GM21367 (cell line): ENCODE results near the gene FAM209B.
"Not testable (repeated sequence)": the region's sequence is repeated elsewhere in the genome, so short reads cannot be mapped to it uniquely, and the experiment has no call there.

Experiments
- ATAC-seq: cut with Tn5 transposase; IDR thresholded peaks from one replicate; pipeline ENCODE4 v1.9.1; 2021; ENCODE audit not compliant: unreplicated experiment

The FAM209B gene

GRCh38 chr20:56532946-56533345 lies at the start of gene FAM209B:
Gene FAM209B, plus strand, starts transcription at chr20:56533246. Its CDS starts 96 bp downstream, at chr20:56533342.
- ATAC-seq, result not testable (repeated sequence)

DNA sequence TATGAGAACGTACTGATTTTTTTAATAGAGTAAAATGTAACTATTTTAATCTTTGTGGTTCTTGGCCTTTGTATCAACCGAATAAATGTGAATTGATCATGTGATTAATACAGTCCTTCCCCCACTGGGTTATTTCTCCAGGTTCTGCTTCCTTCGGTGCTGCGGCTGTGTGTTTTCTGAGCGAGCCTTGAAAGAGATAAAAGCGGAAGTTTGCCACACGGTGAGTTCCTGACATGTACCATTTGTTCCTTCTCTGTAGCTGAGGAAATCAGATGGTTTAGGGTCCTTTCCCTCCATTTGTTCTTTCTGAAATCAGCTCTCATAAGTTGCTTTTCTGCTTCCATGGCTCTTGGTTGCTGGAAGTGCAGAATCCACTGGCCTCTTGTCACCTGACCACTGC lies 49.1 kb upstream of the FAM209B start:
- ATAC-seq, result no peak

GRCh38 chr20:56487216-56487615 lies 45.8 kb upstream of the FAM209B start:
- ATAC-seq, result no peak

- no peak for ATAC-seq
These were observed 44.5 kb upstream of the FAM209B start for GRCh38 chr20:56488566-56488965.

DNA sequence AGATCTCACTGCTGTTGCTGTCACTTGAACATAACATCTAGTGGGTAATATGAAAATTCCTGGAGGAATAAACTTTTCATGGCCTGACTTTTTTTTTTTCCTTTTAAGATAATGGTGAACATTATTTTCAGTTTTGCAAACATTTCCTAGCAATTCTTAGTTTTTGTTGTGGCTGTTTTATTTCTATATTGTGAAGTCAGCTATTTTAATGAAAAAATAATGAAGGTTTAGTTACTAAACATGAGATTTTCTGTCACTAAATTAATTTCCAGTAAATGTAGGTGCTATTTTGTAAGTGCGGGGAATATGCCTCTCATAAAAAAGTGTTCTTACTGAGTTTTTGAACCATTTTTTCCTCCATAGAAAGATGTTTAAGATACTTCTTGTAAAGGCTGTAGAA lies 31.9 kb upstream of the FAM209B start:
- ATAC-seq, result no peak

DNA sequence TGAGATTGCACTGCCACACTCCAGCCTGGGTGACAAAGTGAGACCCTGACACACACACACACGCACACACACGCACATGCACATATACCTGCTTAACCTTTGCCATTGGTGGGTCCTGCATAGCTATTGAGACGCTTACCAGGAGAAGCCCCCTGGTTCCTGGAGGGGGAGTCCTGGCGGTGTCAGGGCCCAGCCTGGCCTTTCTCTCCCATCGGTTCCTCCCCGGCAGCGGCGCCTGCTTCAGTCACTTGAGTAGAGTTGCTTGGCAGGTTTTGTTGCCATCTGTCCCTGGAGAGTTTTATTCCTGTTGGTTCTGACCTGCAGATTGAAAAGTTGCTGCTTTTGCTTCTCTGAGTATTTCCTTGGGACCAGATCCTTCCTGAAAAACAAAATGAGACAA lies 29.1 kb upstream of the FAM209B start:
- no peak for ATAC-seq

GRCh38 chr20:56504373-56505005 lies 28.6 kb upstream of the FAM209B start:
- no peak for ATAC-seq

GRCh38 chr20:56506103-56506502 lies 26.9 kb upstream of the FAM209B start:
- no peak for ATAC-seq

DNA sequence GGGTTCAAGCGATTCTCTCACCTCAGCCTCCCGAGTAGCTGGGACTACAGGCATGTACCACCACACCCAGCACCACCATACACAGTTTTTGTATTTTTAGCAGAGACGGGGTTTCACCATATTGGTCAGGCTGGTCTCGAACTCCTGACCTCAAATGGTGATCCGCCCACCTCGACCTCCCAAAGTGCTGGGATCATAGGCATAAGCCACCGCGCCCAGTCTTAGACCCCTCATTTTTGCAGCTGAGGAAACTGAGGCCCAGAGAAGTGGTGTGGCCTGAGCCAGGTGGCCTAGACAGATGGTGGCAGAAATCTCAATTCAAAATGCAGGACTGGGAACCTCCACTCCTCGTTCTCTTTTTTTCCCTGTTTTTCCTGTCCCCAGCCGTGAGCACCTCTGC lies 21.1 kb upstream of the FAM209B start:
- ATAC-seq, result no peak

DNA sequence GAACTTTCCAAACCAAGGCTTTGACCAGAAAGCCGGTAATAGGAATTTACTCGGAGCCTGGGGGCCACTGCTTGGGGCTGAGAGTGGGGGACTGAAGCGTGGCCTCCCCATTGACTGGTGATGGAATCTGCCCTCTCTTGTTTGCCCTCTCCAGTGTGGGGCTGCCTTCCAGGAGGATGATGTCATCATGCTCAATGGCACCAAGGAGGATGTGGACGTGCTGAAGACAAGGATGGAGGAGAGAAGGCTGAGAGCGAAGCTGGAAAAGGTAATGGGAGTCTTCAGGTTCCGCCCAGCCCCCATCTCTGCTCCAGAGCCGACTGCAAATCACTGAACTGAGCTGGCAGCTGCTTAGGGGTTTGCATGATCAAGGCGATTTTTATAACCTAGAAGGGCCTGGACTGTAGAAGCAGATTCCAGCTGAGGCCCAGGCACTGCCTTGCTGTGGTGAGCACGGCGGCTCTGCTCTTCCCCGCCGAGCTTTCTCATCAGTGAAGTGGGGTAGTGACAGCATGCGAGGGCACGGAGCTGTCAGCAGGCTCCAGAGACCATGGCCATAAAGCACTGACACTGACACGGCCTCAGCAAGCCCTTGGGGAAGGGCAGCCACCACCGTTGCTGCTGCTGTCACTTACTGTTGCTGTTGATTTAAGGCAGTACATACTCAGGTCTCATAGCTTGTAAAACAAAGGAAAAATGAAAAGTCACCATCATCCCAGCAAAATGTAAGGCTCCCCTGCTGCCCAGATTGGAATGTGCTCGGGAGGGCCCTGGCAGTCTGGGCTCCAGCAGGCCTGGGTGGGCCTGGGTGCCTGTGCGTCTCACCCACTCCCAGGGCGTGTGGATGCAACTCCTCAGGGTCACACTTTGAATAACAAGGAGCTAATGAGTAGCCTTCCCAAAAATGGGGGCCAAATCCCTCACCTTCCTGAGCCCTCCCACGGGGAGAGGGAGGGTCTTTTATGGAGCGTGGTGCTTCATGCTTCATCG lies 19.6 kb upstream of the FAM209B start:
- ATAC-seq, result no peak

DNA sequence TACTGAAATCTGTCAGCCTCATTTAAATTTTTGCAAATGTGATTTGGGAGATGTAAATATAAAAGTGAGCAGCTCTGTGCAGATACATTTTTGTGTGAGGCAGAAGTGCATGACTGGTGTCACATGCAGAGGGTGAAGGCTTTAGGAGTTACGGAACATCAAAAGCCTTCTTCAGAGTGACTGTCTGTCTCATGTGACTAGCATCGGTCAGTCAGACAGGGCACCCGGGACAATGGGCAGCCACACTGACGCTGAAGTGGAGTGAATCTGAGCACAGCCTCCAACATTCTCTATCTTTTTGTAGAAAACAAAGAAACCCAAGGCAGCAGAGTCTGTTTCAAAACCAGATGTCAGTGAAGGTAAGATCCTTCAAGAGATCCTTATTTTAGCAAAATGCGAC lies 16.4 kb upstream of the FAM209B start:
- no peak for ATAC-seq

GRCh38 chr20:56517211-56517610 lies 15.8 kb upstream of the FAM209B start:
- no peak for ATAC-seq

- no peak for ATAC-seq
These were observed 15.4 kb upstream of the FAM209B start for GRCh38 chr20:56517641-56518040.

DNA sequence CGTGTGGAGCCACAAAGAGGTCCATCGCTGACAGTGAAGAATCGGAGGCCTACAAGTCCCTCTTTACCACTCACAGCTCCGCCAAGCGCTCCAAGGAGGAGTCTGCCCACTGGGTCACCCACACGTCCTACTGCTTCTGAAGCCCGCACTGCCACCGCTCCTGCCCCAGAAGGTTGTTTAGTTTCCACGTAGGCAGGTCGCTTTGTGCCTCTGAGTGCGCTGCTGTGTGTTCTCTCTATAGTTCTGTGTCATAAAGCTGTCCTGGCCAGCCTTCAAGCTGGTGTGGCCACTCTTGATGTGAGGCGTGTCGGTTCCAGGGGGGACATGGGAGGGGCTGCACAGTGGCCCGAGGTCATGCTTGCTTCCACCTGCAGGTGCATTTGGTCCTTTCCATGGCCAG lies 14.9 kb upstream of the FAM209B start:
- ATAC-seq, result no peak

- ATAC-seq, result no peak
These were observed 14.2 kb upstream of the FAM209B start for GRCh38 chr20:56518721-56519398.

DNA sequence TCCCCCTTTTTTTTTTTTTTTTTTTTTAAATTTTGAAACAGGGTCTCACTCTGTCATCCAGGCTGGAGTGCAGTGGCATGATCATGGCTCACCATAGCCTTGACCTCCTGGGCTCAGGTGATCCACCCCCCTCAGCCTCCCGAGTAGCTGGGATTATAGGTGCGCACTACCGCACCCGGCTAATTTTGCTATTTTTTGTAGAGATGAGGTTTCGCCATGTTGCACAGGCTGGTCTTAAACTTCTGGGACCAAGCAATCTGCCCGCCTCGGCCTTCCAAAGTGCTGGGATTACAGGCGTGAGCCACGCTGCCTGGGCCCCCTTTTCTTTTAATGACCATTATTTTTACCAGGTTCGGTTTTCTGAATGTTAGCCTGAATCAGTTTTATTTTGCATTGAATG lies 13.5 kb upstream of the FAM209B start:
- no peak for ATAC-seq

DNA sequence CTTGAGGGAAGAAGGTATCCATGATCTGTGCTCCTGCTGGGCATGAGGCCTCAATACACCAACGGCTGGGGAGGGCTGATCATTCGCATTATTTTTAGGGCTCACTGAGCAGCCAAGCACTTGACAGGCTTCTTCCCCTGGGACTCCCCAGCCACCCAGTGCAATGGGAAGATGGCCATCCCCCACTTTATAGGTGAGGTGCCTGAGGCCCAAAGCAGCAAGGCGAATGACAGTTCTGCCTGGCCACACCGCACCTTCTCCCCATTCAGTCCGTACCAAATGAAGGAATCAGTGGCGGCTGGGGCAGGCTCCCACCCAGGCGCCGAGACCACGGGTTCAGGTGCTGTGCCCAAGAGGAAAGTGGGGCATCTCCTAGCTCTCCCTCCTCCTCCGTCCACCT lies 12.9 kb upstream of the FAM209B start:
- ATAC-seq, result no peak

GRCh38 chr20:56520746-56521354 lies 12.2 kb upstream of the FAM209B start:
- ATAC-seq, result not testable (repeated sequence)

DNA sequence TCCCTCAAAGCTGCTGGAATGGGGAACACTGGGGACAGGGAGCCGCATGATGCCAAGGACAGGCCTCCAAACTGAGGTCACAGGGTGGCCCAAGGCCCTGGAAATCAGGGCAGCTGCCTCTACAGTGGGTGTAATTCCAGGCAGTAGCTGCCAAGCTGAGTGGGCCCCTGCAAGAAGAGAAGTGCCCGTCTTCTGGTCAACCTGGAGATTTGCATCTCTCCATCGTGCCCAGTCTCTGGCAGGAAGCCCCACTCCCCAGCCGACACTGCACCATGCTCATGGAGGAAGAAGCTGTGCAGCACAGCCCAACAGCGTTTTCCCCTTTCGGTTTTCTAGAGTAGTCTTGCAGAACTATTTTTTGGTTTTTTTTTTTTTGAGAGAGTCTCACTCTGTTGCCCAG lies 10.7 kb upstream of the FAM209B start:
- no peak for ATAC-seq

DNA sequence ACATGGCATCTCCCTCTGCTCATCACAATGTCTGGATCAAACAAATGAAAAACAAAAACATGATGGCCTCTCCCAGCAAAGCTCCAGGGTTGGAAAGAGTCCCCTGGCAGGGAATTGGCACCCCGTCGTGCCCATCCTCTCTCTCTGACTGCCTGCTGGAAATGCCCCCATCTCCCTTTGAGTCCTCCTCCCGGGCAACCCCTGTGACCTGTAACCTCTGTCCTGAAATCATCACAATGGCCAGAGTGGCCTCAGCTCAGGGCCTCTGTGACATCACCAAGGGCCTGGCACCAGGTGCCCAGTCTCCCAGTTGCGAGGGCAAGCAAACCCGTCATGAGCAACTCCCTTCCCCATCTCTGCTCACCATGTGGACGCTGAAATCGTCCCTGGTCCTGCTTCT lies 8.6 kb upstream of the FAM209B start, which contains the start of gene FAM209A:
TSS of gene FAM209A (plus strand) at position 301 of the 400 bp plus-strand sequence. CDS start at position 366, 65 bp downstream.
- not testable (repeated sequence) for ATAC-seq

DNA sequence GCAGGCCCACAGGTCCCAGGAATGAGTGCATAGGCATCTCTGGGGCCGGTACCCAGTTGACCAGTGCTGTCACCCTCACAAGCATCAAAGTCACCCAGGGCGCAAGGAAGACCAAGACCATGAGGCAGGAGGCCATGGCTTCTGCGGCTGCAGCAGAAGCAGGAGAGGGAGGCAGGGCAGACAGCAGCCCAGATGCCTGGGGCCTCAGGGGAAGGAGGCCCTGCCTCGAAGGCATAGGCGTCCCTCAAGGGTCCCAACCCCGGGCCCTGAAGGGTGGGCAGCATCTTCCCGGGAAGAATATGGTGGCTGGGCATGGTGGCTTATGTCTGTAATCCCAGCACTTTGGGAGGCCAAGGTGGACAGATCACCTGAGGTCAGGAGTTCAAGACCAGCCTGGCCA lies 5.5 kb upstream of the FAM209B start:
- no peak for ATAC-seq
